ENCODE data around the gene ZDHHC19. TPM values are rescaled to one million over a fixed set of nuclear protein-coding genes. Genes with fewer than 3 reads are reported as not detected.
"Not testable (repeated sequence)": the region's sequence is repeated elsewhere in the genome, so short reads cannot be mapped to it uniquely, and the experiment has no call there.

The ZDHHC19 gene
- polyA plus RNA-seq, 1 donor (not counting 4 experiments of a cell fraction or from before 2014, with no cell fraction given) = not detected

DNA sequence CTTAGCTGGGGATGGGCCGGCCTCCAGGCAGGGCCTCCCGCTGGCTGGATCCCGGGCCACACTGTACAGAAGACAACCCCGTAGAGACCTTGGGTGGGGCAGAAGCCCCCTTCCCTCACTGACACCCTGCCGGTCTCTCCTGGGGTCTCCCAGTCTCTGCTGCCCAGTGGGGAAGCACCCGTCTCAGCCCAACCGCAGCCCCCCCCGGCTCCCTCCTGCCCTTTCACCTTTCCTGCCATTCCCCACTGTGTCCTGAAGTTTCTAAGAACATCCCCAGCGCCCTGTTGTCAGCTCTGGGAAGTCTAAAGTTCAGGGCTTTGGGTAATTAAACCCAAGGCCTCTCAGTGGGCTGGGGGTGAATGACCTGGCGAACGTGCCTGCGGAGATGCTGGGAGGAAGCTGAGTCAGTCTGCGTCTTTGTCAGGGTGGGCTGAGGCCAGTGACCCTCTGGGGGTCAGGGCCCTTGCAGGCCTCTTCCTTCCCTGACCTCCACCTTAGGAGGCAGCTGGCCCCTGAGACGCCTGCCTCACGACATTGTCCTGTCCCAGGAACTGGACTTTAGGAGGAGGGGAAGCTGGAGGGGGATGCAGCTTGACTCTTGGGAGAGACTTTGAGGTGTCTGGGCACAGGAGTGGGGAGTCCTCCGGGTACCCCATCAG is 3.7 kb upstream of the ZDHHC19 start:
- Histone ChIP-seq H3K36me3 (ENCODE audit: control insufficient read depth in 2 of 2, extremely low read depth in 1 of 2, insufficient read depth in 2 of 2, low read length in 2 of 2) (no peaks in the 10 kb centered on the region), H3K9ac (ENCODE audit: control insufficient read depth, extremely low read depth, insufficient read depth, low read length) (no peak overlapping the region), H3K79me2 (ENCODE audit: control insufficient read depth, insufficient read depth, low read length) (no peaks in the 10 kb centered on the region), H3K4me3 (ENCODE audit: control insufficient read depth in 2 of 3, extremely low read depth in 1 of 3, insufficient read depth in 2 of 3, low read depth in 1 of 3, low read length in 3 of 3) (no peak overlapping the region), H3K4me1 (ENCODE audit: control insufficient read depth, extremely low read depth, insufficient read depth, low read length) (peaks cover 6% of the 10 kb centered on the region), H3K4me2 (ENCODE audit: control insufficient read depth, extremely low read depth, insufficient read depth, low read depth, low read length) (no peak overlapping the region), H3K27ac (ENCODE audit: control insufficient read depth, insufficient read depth, low read length) (no peak overlapping the region), H3K9me1 (ENCODE audit: control insufficient read depth, extremely low read depth, insufficient read depth, low read length) (no peaks in the 10 kb centered on the region), H3K9me3 (ENCODE audit: control insufficient read depth, low read depth, low read length) (no peaks in the 10 kb centered on the region), H4K20me1 (ENCODE audit: control insufficient read depth, extremely low read depth, insufficient read depth, low read length) (no peaks in the 10 kb centered on the region), H2AFZ (ENCODE audit: control insufficient read depth, low read length) (no peak overlapping the region), H3K27me3 (ENCODE audit: control insufficient read depth, extremely low read depth, insufficient read depth, low read length) (peaks cover 22% of the 10 kb centered on the region)
- FAIRE-seq (no peak), DNase-seq (ENCODE audit: low read depth, low spot score) (no peak)
- dilution Hi-C loops (cut with MboI; ENCODE audit: extremely low pct_ligation_motif_present, low sequenced_read_pairs) = no loop called here
- TF ChIP-seq EZH2 (IDR thresholded peaks at IDR 0.05; ENCODE audit: low read length) (no peak), CTCF (optimal IDR thresholded peaks at IDR 0.05 in 1 of 3, IDR thresholded peaks at IDR 0.05 in 1 of 3, conservative IDR thresholded peaks at IDR 0.05 in 1 of 3; ENCODE audit: extremely low read depth in 1 of 3, insufficient read depth in 2 of 3, low read length in 3 of 3) (no peak)

GRCh38 chr3:196209944-196210672 is 1.1 kb downstream of the ZDHHC19 start:
- dilution Hi-C loops (cut with MboI; ENCODE audit: extremely low pct_ligation_motif_present, low sequenced_read_pairs); FAIRE-seq: not testable (repeated sequence)

More at GRCh38 chr3:196209944-196210672, 1.1 kb downstream of the ZDHHC19 start:
- H3K27me3 ChIP-seq (ENCODE audit: control insufficient read depth, extremely low read depth, insufficient read depth, low read length) = peaks cover 11% of the 10 kb centered on the region
- H3K9me3 ChIP-seq (ENCODE audit: control insufficient read depth, low read depth, low read length); DNase-seq (ENCODE audit: low read depth, low spot score); H3K79me2 ChIP-seq (ENCODE audit: control insufficient read depth, insufficient read depth, low read length); H3K4me3 ChIP-seq (ENCODE audit: control insufficient read depth in 2 of 3, extremely low read depth in 1 of 3, insufficient read depth in 2 of 3, low read depth in 1 of 3, low read length in 3 of 3); H4K20me1 ChIP-seq (ENCODE audit: control insufficient read depth, extremely low read depth, insufficient read depth, low read length); H2AFZ ChIP-seq (ENCODE audit: control insufficient read depth, low read length); H3K27ac ChIP-seq (ENCODE audit: control insufficient read depth, insufficient read depth, low read length); H3K4me2 ChIP-seq (ENCODE audit: control insufficient read depth, extremely low read depth, insufficient read depth, low read depth, low read length); H3K9me1 ChIP-seq (ENCODE audit: control insufficient read depth, extremely low read depth, insufficient read depth, low read length); H3K36me3 ChIP-seq (ENCODE audit: control insufficient read depth in 2 of 2, extremely low read depth in 1 of 2, insufficient read depth in 2 of 2, low read length in 2 of 2); H3K9ac ChIP-seq (ENCODE audit: control insufficient read depth, extremely low read depth, insufficient read depth, low read length); H3K4me1 ChIP-seq (ENCODE audit: control insufficient read depth, extremely low read depth, insufficient read depth, low read length): not testable (repeated sequence)

All from keratinocyte (primary cell).